Measurements from ENCODE around the gene CDK5RAP1.

Gene CDK5RAP1

GRCh38 chr20:33309631-33310030 is 91.7 kb downstream of the CDK5RAP1 start:
- no peak for DNase-seq (ENCODE audit: low spot score)
- no peak for TF ChIP-seq CTCF (IDR thresholded peaks at IDR 0.05; ENCODE audit: extremely low read depth, insufficient read depth, missing control alignments)
- in situ Hi-C loops (cut with MboI; ENCODE audit: low pct_unique_long_range_greater_than_20kb, low sequenced_read_pairs, unreplicated experiment): no loop called here
